Measurements from ENCODE around the gene GPR157.
"Not testable (repeated sequence)": the region's sequence is repeated elsewhere in the genome, so short reads cannot be mapped to it uniquely, and the experiment has no call there.

GPR157 gene

GRCh38 chr1:9145714-9146113 is 16.8 kb upstream of the GPR157 start:
- H3K36me3 ChIP-seq (ENCODE audit: control insufficient read depth, insufficient read depth, low read length): peaks cover 13% of the 10 kb centered on the region
- no peak overlapping the region for H3K4me3 ChIP-seq (replicated peaks; ENCODE audit: low read depth, low read length)
- DNase-seq (ENCODE audit: extremely low read depth, insufficient read length): no peak
- H3K27me3 ChIP-seq (replicated peaks; ENCODE audit: control insufficient read depth, insufficient read depth, low read length): no peaks in the 10 kb centered on the region
- no peak for TF ChIP-seq CTCF (IDR thresholded peaks at IDR 0.05; ENCODE audit: insufficient read depth, low read length, poor library complexity, severe bottlenecking)

- peaks cover 9% of the 10 kb centered on the region for H3K36me3 ChIP-seq (ENCODE audit: control insufficient read depth, insufficient read depth, low read length)
- DNase-seq (ENCODE audit: extremely low read depth, insufficient read length): no peak
- H3K27me3 ChIP-seq (replicated peaks; ENCODE audit: control insufficient read depth, insufficient read depth, low read length): no peaks in the 10 kb centered on the region
- no peak overlapping the region for H3K4me3 ChIP-seq (replicated peaks; ENCODE audit: low read depth, low read length)
- no peak for TF ChIP-seq CTCF (IDR thresholded peaks at IDR 0.05; ENCODE audit: insufficient read depth, low read length, poor library complexity, severe bottlenecking)
Measured at GRCh38 chr1:9145021-9145668, 16.2 kb upstream of the GPR157 start.

- not testable (repeated sequence) for H3K27me3 ChIP-seq (replicated peaks; ENCODE audit: control insufficient read depth, insufficient read depth, low read length); DNase-seq (ENCODE audit: extremely low read depth, insufficient read length); H3K4me3 ChIP-seq (replicated peaks; ENCODE audit: low read depth, low read length); H3K36me3 ChIP-seq (ENCODE audit: control insufficient read depth, insufficient read depth, low read length)
Measured at GRCh38 chr1:9144494-9144893, 15.6 kb upstream of the GPR157 start.

GRCh38 chr1:9143250-9143649 is 14.3 kb upstream of the GPR157 start:
- DNase-seq (ENCODE audit: extremely low read depth, insufficient read length): no peak
- TF ChIP-seq CTCF (IDR thresholded peaks at IDR 0.05; ENCODE audit: insufficient read depth, low read length, poor library complexity, severe bottlenecking): no peak
- H3K27me3 ChIP-seq (replicated peaks; ENCODE audit: control insufficient read depth, insufficient read depth, low read length): no peaks in the 10 kb centered on the region
- peaks cover 3% of the 10 kb centered on the region for H3K36me3 ChIP-seq (ENCODE audit: control insufficient read depth, insufficient read depth, low read length)
- H3K4me3 ChIP-seq (replicated peaks; ENCODE audit: low read depth, low read length): no peak overlapping the region

- no peak for TF ChIP-seq CTCF (IDR thresholded peaks at IDR 0.05; ENCODE audit: insufficient read depth, low read length, poor library complexity, severe bottlenecking)
- DNase-seq (ENCODE audit: extremely low read depth, insufficient read length): no peak
- Histone ChIP-seq H3K4me3 (replicated peaks; ENCODE audit: low read depth, low read length) (no peak overlapping the region), H3K27me3 (replicated peaks; ENCODE audit: control insufficient read depth, insufficient read depth, low read length) (no peaks in the 10 kb centered on the region), H3K36me3 (ENCODE audit: control insufficient read depth, insufficient read depth, low read length) (no peaks in the 10 kb centered on the region)
Measured at GRCh38 chr1:9139930-9140329, 11.0 kb upstream of the GPR157 start.

- Histone ChIP-seq H3K36me3 (ENCODE audit: control insufficient read depth, insufficient read depth, low read length) (no peaks in the 10 kb centered on the region), H3K27me3 (replicated peaks; ENCODE audit: control insufficient read depth, insufficient read depth, low read length) (no peaks in the 10 kb centered on the region), H3K4me3 (replicated peaks; ENCODE audit: low read depth, low read length) (no peak overlapping the region)
- DNase-seq (ENCODE audit: extremely low read depth, insufficient read length): no peak
- TF ChIP-seq CTCF (IDR thresholded peaks at IDR 0.05; ENCODE audit: insufficient read depth, low read length, poor library complexity, severe bottlenecking): no peak
Measured at GRCh38 chr1:9136932-9137331, 8.0 kb upstream of the GPR157 start.
